GM12874 (cell line): ENCODE data around the gene PTH2R.

Experiments used
- CTCF ChIP-seq: IDR thresholded peaks from 2 replicates; pipeline ENCODE4 v1.5.1; 2011; ENCODE audit warnings: low read depth, mild to moderate bottlenecking, control low read depth, low read length, moderate library complexity; ENCODE audit not compliant: insufficient read depth

PTH2R gene

GRCh38 chr2:208415255-208415654, 8.7 kb downstream of the PTH2R start:
- TF ChIP-seq CTCF, result no peak

- TF ChIP-seq CTCF, result no peak
These were observed 9.3 kb downstream of the PTH2R start for GRCh38 chr2:208415897-208416296.

- TF ChIP-seq CTCF, result no peak
These were observed 19.9 kb downstream of the PTH2R start for GRCh38 chr2:208426412-208427045.

GRCh38 chr2:208437755-208438154, 31.2 kb downstream of the PTH2R start:
- no peak for TF ChIP-seq CTCF

- no peak for TF ChIP-seq CTCF
These were observed 34.1 kb downstream of the PTH2R start for GRCh38 chr2:208440716-208441115.

GRCh38 chr2:208441951-208442350, 35.4 kb downstream of the PTH2R start:
- no peak for TF ChIP-seq CTCF

- no peak for TF ChIP-seq CTCF
These were observed 44.5 kb downstream of the PTH2R start for GRCh38 chr2:208451061-208451460.
